Activated CD4-positive, alpha-beta T cell treated with anti-CD3 and anti-CD28 coated beads, Interleukin-2, amount 50 U/mL, for 4 hours (primary cell): ENCODE data around the gene MYO16.

ENCODE experiments used
- DNase-seq, 2 experiments: peaks; one replicate each; pipeline ENCODE4 v3.0.0-alpha.2; 2020

MYO16 gene

GRCh38 chr13:108813587-108814170 is 184.3 kb downstream of the MYO16 start:
- DNase-seq = no peak

DNA sequence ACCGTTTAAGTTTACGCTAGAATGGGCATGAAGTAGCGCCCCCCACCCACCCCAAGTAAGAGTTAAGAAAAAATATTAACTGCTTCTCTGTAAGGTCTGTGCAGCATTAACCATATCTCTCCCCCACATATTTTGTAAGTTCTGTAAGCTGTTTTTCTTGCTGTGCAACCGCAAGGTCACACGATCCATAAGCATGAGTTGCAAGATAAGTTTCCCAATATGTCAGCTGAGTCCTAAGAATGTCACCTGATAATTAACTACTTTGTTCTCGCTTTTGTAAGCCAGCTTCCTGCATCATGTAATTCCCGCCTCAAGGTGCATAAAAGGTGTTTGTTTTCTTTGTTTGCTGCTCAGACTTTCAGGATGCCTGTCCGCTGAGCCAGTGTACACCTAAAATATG is 187.0 kb downstream of the MYO16 start:
- DNase-seq = no peak

- no peak for DNase-seq
Observed at GRCh38 chr13:108827646-108828045, 198.2 kb downstream of the MYO16 start.

DNA sequence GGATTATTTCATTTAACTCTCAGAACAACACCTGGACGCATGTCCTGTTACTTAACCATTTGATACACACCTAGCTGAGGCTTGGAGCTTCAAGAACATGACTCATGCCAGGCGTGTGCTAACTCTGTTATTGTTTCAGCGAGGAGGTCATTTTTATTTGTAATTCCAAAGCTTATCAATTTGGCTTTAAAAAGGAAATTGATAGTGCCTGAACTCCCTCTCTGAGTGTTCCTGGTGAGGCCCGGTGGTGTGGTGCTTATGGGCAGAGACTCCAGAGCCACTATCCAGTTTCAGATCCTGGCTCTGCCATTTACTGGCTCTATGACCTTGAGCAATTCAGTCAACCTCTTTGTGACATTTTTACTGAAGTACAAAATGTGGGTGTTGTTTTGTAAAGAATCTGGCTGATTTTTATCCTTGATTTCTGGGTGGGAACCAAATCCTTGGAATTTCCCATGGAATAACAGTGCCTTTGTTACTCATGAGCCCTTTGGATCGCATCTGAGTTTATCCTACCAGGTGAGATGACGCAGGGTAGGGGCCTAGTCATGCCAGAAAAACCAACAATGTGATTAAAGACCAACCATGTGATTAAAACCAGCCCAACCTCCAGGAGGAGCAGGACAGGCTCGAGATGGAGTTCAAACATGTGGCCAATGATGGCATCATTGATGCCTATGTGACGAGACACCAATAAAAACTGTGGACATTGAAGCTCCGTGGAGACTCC is 198.8 kb downstream of the MYO16 start:
- no peak for DNase-seq

DNA sequence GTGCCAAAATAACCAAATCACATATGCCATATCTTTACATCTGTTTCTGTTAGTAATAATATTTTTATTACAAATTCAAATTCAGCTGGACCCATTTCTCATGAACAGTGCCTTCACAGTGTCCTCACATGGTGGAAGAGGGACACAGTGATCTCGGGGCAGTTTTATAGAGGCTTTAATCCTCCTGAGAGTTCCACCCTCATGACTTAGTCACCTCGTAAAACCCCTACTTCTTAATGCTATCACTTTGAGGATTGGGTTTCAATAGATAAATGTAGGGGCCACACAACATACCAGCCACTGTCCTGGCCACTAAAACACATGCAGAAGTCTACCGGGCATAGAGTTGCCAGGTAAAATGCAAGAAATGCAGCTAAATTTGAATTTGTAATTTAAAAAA is 201.5 kb downstream of the MYO16 start:
- DNase-seq = no peak

GRCh38 chr13:108833531-108833930 is 204.1 kb downstream of the MYO16 start:
- no peak for DNase-seq

DNA sequence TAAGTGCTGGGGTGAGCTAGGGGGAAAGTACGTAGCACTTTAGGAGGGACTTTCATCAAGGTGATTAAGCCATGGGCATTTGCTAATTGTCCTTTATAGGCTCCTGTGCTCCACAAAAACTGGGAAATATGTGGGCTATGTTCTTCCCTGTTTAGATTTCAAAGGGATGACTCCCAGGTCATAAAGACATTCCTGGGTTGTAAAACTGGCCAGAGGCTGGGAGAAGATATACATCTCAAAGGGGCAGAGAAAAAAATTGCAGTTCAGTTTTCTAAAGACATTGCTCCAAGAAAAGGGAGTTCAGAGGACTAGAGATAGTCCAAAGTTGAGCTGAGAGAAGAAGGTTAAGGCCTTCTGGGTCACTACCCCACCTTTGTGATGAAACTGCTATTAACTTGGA is 204.8 kb downstream of the MYO16 start:
- DNase-seq = no peak

GRCh38 chr13:108835083-108835482 is 205.7 kb downstream of the MYO16 start:
- DNase-seq = no peak

- DNase-seq = no peak
Observed at GRCh38 chr13:108850691-108851090, 221.3 kb downstream of the MYO16 start.

DNA sequence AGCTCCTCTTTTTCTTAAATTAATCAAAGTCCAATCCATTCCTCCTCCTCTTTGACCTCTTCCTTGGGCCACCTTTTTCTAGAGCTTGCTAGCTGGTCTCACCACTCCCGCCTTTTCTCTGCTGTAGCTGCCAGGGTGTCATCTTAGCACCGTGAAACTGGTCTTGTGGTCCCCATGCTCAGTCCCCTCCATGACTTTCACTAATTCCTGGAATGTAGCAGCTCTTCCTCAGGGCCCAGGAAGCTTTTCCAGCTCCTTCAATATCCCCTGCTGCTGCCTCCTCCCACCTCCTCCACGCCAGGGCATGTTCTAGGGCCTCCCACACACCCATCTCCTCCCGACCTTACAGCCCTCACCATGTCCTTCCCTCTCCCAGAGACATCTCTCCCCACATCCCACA is 222.2 kb downstream of the MYO16 start:
- no peak for DNase-seq

GRCh38 chr13:108853031-108853430 is 223.6 kb downstream of the MYO16 start:
- no peak for DNase-seq

DNA sequence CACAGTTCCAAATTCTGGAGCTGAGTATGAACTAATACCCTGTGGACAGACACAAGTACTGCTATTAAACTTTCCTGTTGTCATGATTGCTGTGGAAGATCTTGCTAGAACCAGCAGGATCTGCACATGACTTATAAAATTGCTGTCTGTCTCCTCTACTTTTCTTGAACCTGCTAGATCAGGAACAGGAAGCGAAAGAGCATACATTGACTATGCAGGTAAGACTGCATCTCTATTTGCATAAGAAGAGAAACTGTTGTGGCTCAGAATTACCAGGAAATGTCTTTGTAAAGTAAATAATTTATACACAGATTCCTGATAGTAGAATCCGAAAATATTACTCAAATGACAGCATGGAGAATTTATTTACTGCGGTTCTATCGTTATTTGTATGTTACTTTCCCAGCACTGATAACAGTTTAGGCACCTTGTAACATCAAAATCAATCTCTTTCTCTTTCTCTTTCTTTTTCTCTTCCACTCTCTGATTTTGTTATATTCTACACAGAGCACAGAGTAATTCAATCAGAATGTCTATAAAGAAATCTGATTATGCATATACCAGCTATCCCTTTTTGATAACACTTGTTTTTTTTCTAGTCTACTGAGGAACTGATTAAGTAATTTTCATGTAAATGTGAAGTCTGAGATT is 226.5 kb downstream of the MYO16 start:
- DNase-seq = no peak

DNA sequence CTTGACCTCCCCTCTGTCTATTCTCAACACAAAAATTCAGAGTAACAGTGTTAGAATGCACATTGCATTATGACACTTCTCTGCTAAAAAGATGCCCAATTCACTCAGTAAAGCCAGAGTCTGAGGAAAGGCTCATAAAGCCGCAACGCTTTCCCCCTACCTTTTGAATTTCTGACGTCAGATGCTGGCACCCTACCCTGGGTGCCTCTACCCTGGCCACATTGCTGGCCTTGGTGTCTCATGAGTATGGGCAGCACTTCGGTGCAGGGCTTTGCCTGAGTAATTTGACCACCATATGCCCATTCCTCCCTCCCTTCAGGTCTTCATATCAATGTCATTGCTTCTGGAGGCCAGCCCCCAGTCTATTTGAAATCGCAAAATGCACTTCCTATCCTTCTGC is 229.3 kb downstream of the MYO16 start:
- no peak for DNase-seq

DNA sequence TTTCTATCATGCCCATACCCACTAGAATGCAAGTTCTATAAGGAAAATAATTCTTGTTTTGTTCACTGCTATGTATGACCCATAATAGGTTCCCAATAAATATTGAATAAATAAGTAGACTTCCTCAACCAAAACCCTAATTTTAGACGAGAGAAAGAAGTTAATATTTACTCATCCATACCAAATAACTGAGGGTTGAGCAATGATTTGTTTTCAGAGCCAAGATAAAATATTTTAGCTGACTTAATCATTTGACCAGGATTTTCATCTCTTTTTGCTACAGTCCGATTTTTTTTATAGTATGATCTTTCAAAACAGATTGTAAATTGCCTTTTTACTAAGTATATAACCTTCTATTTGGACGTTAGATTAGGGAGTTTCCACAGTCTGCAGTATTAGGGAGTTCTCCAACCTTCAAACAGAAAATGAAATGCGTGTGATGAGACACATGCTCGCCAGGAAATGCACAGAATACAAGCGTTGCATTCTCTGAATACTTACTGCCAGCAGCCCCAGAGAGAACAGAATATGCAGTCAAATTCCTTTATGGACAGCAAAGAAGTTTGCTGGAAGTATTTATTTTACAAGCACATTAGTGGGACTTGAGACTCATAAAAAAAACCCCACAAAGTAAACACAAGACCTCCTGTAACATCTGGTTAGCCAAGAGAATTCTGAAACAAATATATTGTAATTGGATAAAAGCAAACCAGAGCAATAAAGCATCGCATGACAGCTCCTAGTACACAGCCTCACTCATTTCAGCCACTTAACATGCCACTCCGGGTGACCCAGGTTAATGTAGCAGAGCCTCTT is 230.0 kb downstream of the MYO16 start:
- DNase-seq = no peak

DNA sequence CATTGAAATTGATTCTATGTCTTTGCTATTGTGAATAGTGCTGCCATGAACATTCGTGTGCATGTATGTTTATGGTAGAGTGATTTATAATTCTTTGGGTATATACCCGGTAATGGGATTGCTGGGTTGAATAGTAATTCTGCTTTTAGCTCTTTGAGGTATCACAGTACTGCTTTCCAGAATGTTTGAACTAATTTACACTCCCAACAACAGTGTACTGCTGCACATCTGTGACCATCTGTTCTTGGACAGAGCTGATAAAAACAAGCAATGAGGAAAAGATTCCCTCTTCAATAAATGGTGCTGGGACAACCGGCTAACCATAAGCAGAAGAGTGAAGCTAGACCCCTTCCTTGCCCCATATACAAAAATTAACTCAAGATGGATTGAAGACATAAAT is 231.0 kb downstream of the MYO16 start:
- no peak for DNase-seq

DNA sequence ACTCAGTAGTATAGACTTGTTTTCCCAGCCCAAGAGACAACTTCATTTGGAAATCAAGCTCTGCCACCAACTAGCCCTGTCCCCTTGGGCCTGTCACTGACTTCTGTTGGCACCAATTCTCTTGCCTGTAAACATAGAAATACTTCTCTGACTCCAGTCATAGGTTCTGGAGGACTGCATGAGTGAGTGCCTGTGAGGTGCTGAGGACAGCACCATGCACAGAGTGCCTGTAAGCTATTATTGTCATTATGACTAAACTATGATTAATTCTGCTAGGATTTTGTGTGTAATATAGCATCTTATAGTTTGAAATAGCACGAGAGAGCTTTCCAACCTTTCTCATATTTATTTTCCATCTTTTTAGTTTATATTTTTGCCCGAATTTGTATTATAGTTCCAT is 247.9 kb downstream of the MYO16 start:
- no peak for DNase-seq

GRCh38 chr13:108878732-108879131 is 249.3 kb downstream of the MYO16 start:
- DNase-seq = no peak

DNA sequence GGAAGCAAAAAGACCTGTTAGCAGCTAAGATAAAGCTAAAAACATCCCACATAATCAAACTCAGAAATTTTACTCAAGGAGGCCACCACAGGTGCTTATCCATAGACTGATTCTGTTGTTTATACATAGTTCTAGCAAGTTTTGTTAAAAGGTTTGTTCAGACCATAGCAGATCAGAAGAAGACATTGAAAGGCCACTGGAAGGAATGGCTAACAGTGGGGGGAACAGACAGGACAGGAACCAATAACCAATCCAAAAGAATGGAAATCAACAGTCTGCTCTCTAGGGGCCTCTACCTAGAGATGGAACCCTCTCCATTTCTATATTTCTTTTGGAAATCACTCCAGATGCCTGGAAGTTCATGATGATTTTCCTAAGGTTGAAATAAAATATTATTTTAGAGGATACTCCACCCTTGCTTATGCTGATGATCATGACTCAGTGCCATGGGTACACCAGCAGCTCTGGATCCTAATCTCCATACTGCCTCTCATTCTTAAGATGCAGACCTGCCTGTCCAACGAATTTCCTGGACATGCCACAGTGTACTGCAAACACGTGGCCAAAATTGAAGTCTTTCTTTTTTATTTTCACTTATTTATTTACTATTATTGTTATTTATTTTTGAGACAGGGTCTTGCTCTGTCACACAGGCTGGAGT is 260.0 kb downstream of the MYO16 start:
- DNase-seq = no peak

DNA sequence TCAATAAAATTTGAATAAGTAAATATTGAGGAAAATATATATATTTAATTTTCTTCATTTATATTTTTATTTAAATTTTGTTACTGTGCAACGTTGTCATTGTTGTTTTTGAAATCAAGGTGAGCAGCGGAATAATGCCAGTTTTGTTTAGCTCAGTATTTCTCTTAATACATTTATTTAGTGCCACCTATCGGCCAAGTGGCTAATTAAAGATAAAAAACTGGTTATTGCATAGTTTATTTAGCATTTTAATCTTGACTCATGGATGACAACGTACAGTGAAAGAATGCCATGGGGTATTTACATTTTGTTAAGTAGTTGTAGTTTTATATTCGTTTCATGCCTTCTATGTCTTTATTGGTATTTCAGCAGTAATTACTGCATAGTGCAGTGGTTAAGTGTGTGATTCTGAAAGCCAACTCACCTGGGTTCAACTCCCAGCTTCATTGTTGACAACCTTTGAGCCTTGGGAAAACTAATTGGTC is 265.9 kb downstream of the MYO16 start:
- DNase-seq = no peak

- no peak for DNase-seq
Observed at GRCh38 chr13:108897955-108898354, 268.5 kb downstream of the MYO16 start.

- DNase-seq = no peak
Observed at GRCh38 chr13:108902405-108903155, 273.2 kb downstream of the MYO16 start.

GRCh38 chr13:108903613-108904012 is 274.2 kb downstream of the MYO16 start:
- DNase-seq = no peak
